Measurements from ENCODE around the gene P2RY8. TPM values are rescaled to one million over a fixed set of nuclear protein-coding genes. Genes with fewer than 3 reads are reported as not detected.
"Not testable (repeated sequence)": the region's sequence is repeated elsewhere in the genome, so short reads cannot be mapped to it uniquely, and the experiment has no call there.

P2RY8 gene
- total RNA-seq, 1 donor from 2014 or later: 1.5 TPM

GRCh38 chrX:1546691-1547251 is 9.8 kb upstream of the P2RY8 start:
- intact Hi-C loops (cut with DNase I): no loop called here
- DNase-seq (ENCODE audit: low spot score): no peak

GRCh38 chrX:1545776-1546408 is 8.9 kb upstream of the P2RY8 start:
- intact Hi-C loops (cut with DNase I): no loop called here
- no peak for DNase-seq (ENCODE audit: low spot score)

- intact Hi-C loops (cut with DNase I): no loop called here
- no peak for DNase-seq (ENCODE audit: low spot score)
These were observed 6.2 kb upstream of the P2RY8 start for GRCh38 chrX:1542994-1543725.

- intact Hi-C loops (cut with DNase I): not testable (repeated sequence)
These were observed 2.2 kb upstream of the P2RY8 start for GRCh38 chrX:1539146-1539545.

GRCh38 chrX:1537716-1538090 is 718 bp upstream of the P2RY8 start:
- DNase-seq (ENCODE audit: low spot score); intact Hi-C loops (cut with DNase I): not testable (repeated sequence)

More at GRCh38 chrX:1539146-1539545, 2.2 kb upstream of the P2RY8 start:
- not testable (repeated sequence) for DNase-seq (ENCODE audit: low spot score)

- intact Hi-C loops (cut with DNase I): no loop called here
- no peak for DNase-seq (ENCODE audit: low spot score)
These were observed 314 bp downstream of the P2RY8 start for GRCh38 chrX:1536712-1537030.

GRCh38 chrX:1535241-1536041 is 1.5 kb downstream of the P2RY8 start:
- intact Hi-C loops (cut with DNase I): no loop called here
- no peak for DNase-seq (ENCODE audit: low spot score)

- intact Hi-C loops (cut with DNase I): no loop called here
- no peak for DNase-seq (ENCODE audit: low spot score)
These were observed 2.5 kb downstream of the P2RY8 start for GRCh38 chrX:1534301-1535168.

GRCh38 chrX:1533058-1533457 is 3.9 kb downstream of the P2RY8 start:
- DNase-seq (ENCODE audit: low spot score): no peak
- intact Hi-C loops (cut with DNase I): no loop called here

GRCh38 chrX:1531096-1531890 is 5.7 kb downstream of the P2RY8 start:
- no peak for DNase-seq (ENCODE audit: low spot score)
- intact Hi-C loops (cut with DNase I): no loop called here

GRCh38 chrX:1529756-1530155 is 7.2 kb downstream of the P2RY8 start:
- intact Hi-C loops (cut with DNase I): no loop called here
- no peak for DNase-seq (ENCODE audit: low spot score)

GRCh38 chrX:1529328-1529727 is 7.7 kb downstream of the P2RY8 start:
- intact Hi-C loops (cut with DNase I): no loop called here
- no peak for DNase-seq (ENCODE audit: low spot score)

GRCh38 chrX:1528884-1529203 is 8.1 kb downstream of the P2RY8 start:
- no peak for DNase-seq (ENCODE audit: low spot score)
- intact Hi-C loops (cut with DNase I): no loop called here

GRCh38 chrX:1528186-1528883 is 8.7 kb downstream of the P2RY8 start:
- DNase-seq (ENCODE audit: low spot score): no peak
- intact Hi-C loops (cut with DNase I): no loop called here

- intact Hi-C loops (cut with DNase I): no loop called here
- DNase-seq (ENCODE audit: low spot score): no peak
These were observed 9.5 kb downstream of the P2RY8 start for GRCh38 chrX:1527457-1527856.

- DNase-seq (ENCODE audit: low spot score): no peak
- intact Hi-C loops (cut with DNase I): no loop called here
These were observed 10.4 kb downstream of the P2RY8 start for GRCh38 chrX:1526565-1526964.

GRCh38 chrX:1525583-1526355 is 11.2 kb downstream of the P2RY8 start:
- intact Hi-C loops (cut with DNase I): no loop called here
- no peak for DNase-seq (ENCODE audit: low spot score)
